Measurements from ENCODE around the gene KIF11. TPM values are rescaled to one million over a fixed set of nuclear protein-coding genes. Genes with fewer than 3 reads are reported as not detected.
"Not testable (repeated sequence)": the region's sequence is repeated elsewhere in the genome, so short reads cannot be mapped to it uniquely, and the experiment has no call there.

KIF11 gene
- total and polyA plus RNA-seq, 9 of the 15 experiments (the other 6 are each of a cell fraction or from before 2014, with no cell fraction given): 11.3 to 54.4 (median 29.2) TPM

DNA sequence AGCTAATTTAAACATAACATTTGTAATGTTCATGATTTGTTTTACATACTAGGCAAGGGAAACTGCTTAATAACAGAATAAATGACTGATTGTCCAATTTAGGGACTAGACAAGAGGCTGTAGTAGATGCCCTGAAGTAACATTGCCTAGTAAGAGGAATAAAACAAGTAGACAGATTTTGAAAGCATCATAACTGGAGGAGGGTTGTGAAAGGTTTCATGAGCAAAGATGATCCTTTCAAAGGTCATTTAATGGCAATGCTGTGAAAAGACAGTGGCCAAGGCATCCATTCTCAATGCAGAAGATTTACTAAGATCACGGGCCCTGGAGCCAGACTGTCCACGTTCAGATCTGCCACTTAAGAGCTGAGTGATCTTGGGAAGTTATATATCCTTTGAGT is 52.0 kb downstream of the KIF11 start (continued):
- TF ChIP-seq EZH2 (IDR thresholded peaks at IDR 0.05; ENCODE audit: borderline replicate concordance, low read depth, low read length): no peak
- no peak for TF ChIP-seq RCOR1 (IDR thresholded peaks at IDR 0.05; ENCODE audit: borderline replicate concordance in 1 of 2, low read depth in 2 of 2, low read length in 2 of 2)
- TF ChIP-seq, protein P1, sequence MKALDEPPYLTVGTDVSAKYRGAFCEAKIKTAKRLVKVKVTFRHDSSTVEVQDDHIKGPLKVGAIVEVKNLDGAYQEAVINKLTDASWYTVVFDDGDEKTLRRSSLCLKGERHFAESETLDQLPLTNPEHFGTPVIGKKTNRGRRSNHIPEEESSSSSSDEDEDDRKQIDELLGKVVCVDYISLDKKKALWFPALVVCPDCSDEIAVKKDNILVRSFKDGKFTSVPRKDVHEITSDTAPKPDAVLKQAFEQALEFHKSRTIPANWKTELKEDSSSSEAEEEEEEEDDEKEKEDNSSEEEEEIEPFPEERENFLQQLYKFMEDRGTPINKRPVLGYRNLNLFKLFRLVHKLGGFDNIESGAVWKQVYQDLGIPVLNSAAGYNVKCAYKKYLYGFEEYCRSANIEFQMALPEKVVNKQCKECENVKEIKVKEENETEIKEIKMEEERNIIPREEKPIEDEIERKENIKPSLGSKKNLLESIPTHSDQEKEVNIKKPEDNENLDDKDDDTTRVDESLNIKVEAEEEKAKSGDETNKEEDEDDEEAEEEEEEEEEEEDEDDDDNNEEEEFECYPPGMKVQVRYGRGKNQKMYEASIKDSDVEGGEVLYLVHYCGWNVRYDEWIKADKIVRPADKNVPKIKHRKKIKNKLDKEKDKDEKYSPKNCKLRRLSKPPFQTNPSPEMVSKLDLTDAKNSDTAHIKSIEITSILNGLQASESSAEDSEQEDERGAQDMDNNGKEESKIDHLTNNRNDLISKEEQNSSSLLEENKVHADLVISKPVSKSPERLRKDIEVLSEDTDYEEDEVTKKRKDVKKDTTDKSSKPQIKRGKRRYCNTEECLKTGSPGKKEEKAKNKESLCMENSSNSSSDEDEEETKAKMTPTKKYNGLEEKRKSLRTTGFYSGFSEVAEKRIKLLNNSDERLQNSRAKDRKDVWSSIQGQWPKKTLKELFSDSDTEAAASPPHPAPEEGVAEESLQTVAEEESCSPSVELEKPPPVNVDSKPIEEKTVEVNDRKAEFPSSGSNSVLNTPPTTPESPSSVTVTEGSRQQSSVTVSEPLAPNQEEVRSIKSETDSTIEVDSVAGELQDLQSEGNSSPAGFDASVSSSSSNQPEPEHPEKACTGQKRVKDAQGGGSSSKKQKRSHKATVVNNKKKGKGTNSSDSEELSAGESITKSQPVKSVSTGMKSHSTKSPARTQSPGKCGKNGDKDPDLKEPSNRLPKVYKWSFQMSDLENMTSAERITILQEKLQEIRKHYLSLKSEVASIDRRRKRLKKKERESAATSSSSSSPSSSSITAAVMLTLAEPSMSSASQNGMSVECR (CRISPR knock-in tag; IDR thresholded peaks at IDR 0.05): no peak
- TF ChIP-seq, protein P2, sequence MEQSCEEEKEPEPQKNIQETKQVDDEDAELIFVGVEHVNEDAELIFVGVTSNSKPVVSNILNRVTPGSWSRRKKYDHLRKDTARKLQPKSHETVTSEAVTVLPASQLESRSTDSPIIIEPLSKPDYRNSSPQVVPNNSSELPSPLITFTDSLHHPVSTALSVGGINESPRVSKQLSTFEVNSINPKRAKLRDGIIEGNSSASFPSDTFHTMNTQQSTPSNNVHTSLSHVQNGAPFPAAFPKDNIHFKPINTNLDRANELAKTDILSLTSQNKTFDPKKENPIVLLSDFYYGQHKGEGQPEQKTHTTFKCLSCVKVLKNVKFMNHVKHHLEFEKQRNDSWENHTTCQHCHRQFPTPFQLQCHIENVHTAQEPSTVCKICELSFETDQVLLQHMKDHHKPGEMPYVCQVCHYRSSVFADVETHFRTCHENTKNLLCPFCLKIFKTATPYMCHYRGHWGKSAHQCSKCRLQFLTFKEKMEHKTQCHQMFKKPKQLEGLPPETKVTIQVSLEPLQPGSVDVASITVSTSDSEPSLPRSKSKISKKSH (CRISPR knock-in tag; IDR thresholded peaks at IDR 0.05): no peak
- no peak for TF ChIP-seq ASH1L (IDR thresholded peaks at IDR 0.05; ENCODE audit: borderline replicate concordance, low read depth, partially characterized antibody)
- no peak for TF ChIP-seq TAF15 (IDR thresholded peaks at IDR 0.05; ENCODE audit: low read depth, low read length)
- TF ChIP-seq DDX20 (tag; IDR thresholded peaks at IDR 0.05; ENCODE audit: low read depth): no peak
- no peak for TF ChIP-seq SRSF9 (IDR thresholded peaks at IDR 0.05; ENCODE audit: borderline replicate concordance, low read depth, low read length)
- TF ChIP-seq, protein P3, sequence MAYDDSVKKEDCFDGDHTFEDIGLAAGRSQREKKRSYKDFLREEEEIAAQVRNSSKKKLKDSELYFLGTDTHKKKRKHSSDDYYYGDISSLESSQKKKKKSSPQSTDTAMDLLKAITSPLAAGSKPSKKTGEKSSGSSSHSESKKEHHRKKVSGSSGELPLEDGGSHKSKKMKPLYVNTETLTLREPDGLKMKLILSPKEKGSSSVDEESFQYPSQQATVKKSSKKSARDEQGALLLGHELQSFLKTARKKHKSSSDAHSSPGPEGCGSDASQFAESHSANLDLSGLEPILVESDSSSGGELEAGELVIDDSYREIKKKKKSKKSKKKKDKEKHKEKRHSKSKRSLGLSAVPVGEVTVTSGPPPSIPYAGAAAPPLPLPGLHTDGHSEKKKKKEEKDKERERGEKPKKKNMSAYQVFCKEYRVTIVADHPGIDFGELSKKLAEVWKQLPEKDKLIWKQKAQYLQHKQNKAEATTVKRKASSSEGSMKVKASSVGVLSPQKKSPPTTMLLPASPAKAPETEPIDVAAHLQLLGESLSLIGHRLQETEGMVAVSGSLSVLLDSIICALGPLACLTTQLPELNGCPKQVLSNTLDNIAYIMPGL (CRISPR knock-in tag; IDR thresholded peaks at IDR 0.05): no peak

DNA sequence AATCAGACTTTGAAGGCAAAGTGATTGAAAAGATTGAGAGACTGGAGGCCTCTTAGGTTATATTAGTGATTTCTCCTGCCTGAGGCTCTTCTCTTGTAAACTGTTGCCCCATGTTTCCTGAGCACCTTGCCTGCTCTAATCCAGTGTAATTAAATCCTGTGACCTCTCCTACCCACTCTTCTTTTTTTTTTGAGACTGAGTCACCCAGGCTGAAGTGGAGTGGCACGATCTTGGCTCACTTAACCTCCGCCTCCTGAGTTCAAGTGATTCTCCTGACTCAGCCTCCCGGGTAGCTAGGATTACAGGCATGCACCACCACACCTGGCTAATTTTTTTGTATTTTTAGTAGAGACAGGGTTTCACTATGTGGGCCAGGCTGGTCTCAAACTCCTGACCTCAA is 57.9 kb downstream of the KIF11 start:
- in situ Hi-C loops (cut with MboI); BruUV-seq (replicated peaks); H3K4me2 ChIP-seq (ENCODE audit: insufficient read depth, low read length): not testable (repeated sequence)

More for the DNA sequence above, 57.9 kb downstream of the KIF11 start:
- H3K9ac ChIP-seq (ENCODE audit: insufficient read depth in 1 of 2, low read depth in 2 of 2, low read length in 2 of 2); H3K79me2 ChIP-seq (ENCODE audit: control insufficient read depth, insufficient read depth, low read length); FAIRE-seq; ATAC-seq; H3K4me3 ChIP-seq; CTCF ChIA-PET (ENCODE audit: low intra/inter-chr PET ratio); H2AFZ ChIP-seq (ENCODE audit: low read depth, low read length); DNase-seq (ENCODE audit: extremely low read depth in 1 of 4, low spot score in 3 of 4); H3K27ac ChIP-seq (ENCODE audit: extremely low read depth, low read depth, low read length); H3K4me1 ChIP-seq (replicated peaks in 1 of 2; ENCODE audit: control insufficient read depth in 2 of 2, insufficient read depth in 2 of 2, low read length in 2 of 2); H3K27me3 ChIP-seq (ENCODE audit: control insufficient read depth in 2 of 2, insufficient read depth in 2 of 2, low read length in 2 of 2); H4K20me1 ChIP-seq (replicated peaks; ENCODE audit: control insufficient read depth, insufficient read depth, low read length); H3K9me3 ChIP-seq (replicated peaks; ENCODE audit: control insufficient read depth, insufficient read depth, low read depth, low read length); H3K9me1 ChIP-seq (ENCODE audit: control insufficient read depth, insufficient read depth, low read length); POLR2A ChIA-PET; intact Hi-C loops (cut with micrococcal nuclease): not testable (repeated sequence)
- WGBS (ENCODE audit: insufficient coverage, low coverage, missing lambda C conversion rate): 96% methylated on average over 3 of the region's 3 CpGs
- H3K36me3 ChIP-seq (ENCODE audit: control insufficient read depth, insufficient read depth, low read length): peaks cover 94% of the 10 kb centered on the region

All from K562 (cell line).